A549 (cell line): ENCODE results near the gene CTNNAL1. TPM values are rescaled to one million over a fixed set of nuclear protein-coding genes. Genes with fewer than 3 reads are reported as not detected.

Experiments
- ATAC-seq, 2 experiments: fragments of 200-7000 bp in 1 of 2; fragments of >200 bp in 1 of 2; cut with Nextera tagmentation in 1 of 2; cut with Tn5 transposase in 1 of 2; 3 replicates each; pipeline versions ENCODE4 v1.8.0 to v1.9.1; 2018 to 2020; ENCODE audit warnings: mild to moderate bottlenecking in 1 of 2, moderate library complexity in 1 of 2
- CTCF ChIA-PET: fragments of 300-600 bp; sonication (Branson Sonifier 250); formaldehyde crosslinking; extraction: SDS; loops from one replicate; lab custom pipeline; 2021; ENCODE audit warnings: antibody characterized with exemption, inconsistent platforms; lab: Yijun Ruan, JAX
- POLR2A ChIA-PET: fragments of 350-600 bp; formaldehyde crosslinking; extraction: SDS; loops from one replicate; lab custom pipeline; 2021; ENCODE audit warnings: antibody characterized with exemption, inconsistent platforms; lab: Yijun Ruan, JAX
- DNase-seq, 2 experiments: peaks; one replicate each; pipeline versions ENCODE4 v3.0.0 to v3.0.0-alpha.2; 2011 to 2016; ENCODE audit warnings: low read depth in 1 of 2, low spot score in 1 of 2
- FAIRE-seq: peaks from 2 replicates; lab custom pipeline; 2011; peaks lifted over from hg19 to GRCh38; lab: Jason Lieb, UNC
- H3K27ac ChIP-seq, 2 experiments: fragments of >200 bp; sonication (Bioruptor Twin); formaldehyde crosslinking; 3 replicates each; pipeline ENCODE4 v1.5.1; 2016 to 2017
- H3K4me1 ChIP-seq: fragments of >200 bp; sonication (Bioruptor Twin); formaldehyde crosslinking; 3 replicates; pipeline ENCODE4 v1.6.1; 2016
- H3K4me2 ChIP-seq: fragments of >200 bp; sonication (Bioruptor Twin); formaldehyde crosslinking; 3 replicates; pipeline ENCODE4 v1.6.1; 2016
- H3K4me3 ChIP-seq: fragments of >200 bp; sonication (Bioruptor Twin); formaldehyde crosslinking; 3 replicates; pipeline ENCODE4 v1.5.1; 2016
- H3K9me3 ChIP-seq: fragments of >200 bp; sonication (Bioruptor Twin); formaldehyde crosslinking; 3 replicates; pipeline ENCODE4 v1.6.1; 2016
- ATOH8 ChIP-seq: fragments of 250-450 bp; sonication (Bioruptor Pico); IDR thresholded peaks from 2 replicates; pipeline ENCODE4 v1.5.0; 2020; ENCODE audit warnings: low read depth, mild to moderate bottlenecking, moderate library complexity
- BHLHE40 ChIP-seq: IDR thresholded peaks from 2 replicates; pipeline ENCODE4 v1.6.1; 2012; ENCODE audit warnings: low read depth, low read length, inconsistent platforms
- CHD2 ChIP-seq: fragments of 150-350 bp; IDR thresholded peaks from 2 replicates; pipeline ENCODE4 v1.6.1; 2014; ENCODE audit warnings: low read length; ENCODE audit not compliant: partially characterized antibody
- E2F6 ChIP-seq: IDR thresholded peaks from 2 replicates; pipeline ENCODE4 v1.6.1; 2012; ENCODE audit warnings: low read depth, borderline replicate concordance
- EHF ChIP-seq: fragments of 250-450 bp; sonication (Bioruptor Pico); IDR thresholded peaks from 2 replicates; pipeline ENCODE4 v1.5.0; 2020; ENCODE audit warnings: mild to moderate bottlenecking
- ESRRA ChIP-seq: fragments of 150-350 bp; IDR thresholded peaks from 2 replicates; pipeline ENCODE4 v1.6.1; 2014; ENCODE audit warnings: mild to moderate bottlenecking, low read length, borderline replicate concordance
- FOSB ChIP-seq: fragments of 250-450 bp; sonication (Bioruptor Pico); IDR thresholded peaks from 2 replicates; pipeline ENCODE4 v1.5.0; 2020; ENCODE audit warnings: mild to moderate bottlenecking, moderate library complexity
- FOXS1 ChIP-seq: fragments of 250-450 bp; sonication (Bioruptor Pico); IDR thresholded peaks from 2 replicates; pipeline ENCODE4 v1.5.0; 2020; ENCODE audit warnings: mild to moderate bottlenecking, moderate library complexity
- GATA3 ChIP-seq: IDR thresholded peaks from 2 replicates; pipeline ENCODE4 v1.6.1; 2012; ENCODE audit warnings: borderline replicate concordance
- HDAC2 ChIP-seq: fragments of 200-600 bp; sonication (generic); IDR thresholded peaks from 2 replicates; pipeline ENCODE4 v1.6.1; 2016
- HEYL ChIP-seq: fragments of 250-450 bp; sonication (Bioruptor Pico); IDR thresholded peaks from 2 replicates; pipeline ENCODE4 v1.8.0; 2021; ENCODE audit warnings: mild to moderate bottlenecking, moderate library complexity
- JUN ChIP-seq, 2 experiments: fragments of >200 bp; sonication (Bioruptor Twin); formaldehyde crosslinking; IDR thresholded peaks; 2 replicates in 1 of 2; 3 replicates in 1 of 2; pipeline ENCODE4 v1.6.1; 2016 to 2017
- KDM1A ChIP-seq: fragments of 200-600 bp; sonication (generic); IDR thresholded peaks from 2 replicates; pipeline ENCODE4 v1.6.1; 2016; ENCODE audit warnings: low read depth, mild to moderate bottlenecking
- MAFK ChIP-seq: fragments of 450-650 bp; IDR thresholded peaks from 2 replicates; pipeline ENCODE4 v1.6.1; 2014; ENCODE audit not compliant: partially characterized antibody
- MYC ChIP-seq: IDR thresholded peaks from 2 replicates; pipeline ENCODE4 v1.6.1; 2012; ENCODE audit warnings: mild to moderate bottlenecking, inconsistent platforms, low read length, improper control_type of control experiment, borderline replicate concordance
- POLR2A ChIP-seq: IDR thresholded peaks from 2 replicates; pipeline ENCODE4 v1.6.1; 2012; ENCODE audit warnings: mild to moderate bottlenecking, low read length
- RAD21 ChIP-seq, 2 experiments: fragments of >200 bp in 1 of 2; sonication (Bioruptor Twin) in 1 of 2; formaldehyde crosslinking in 1 of 2; IDR thresholded peaks in 1 of 2; conservative IDR thresholded peaks in 1 of 2; 2 replicates in 1 of 2; 3 replicates in 1 of 2; pipeline ENCODE4 v1.6.1; 2012 to 2018; ENCODE audit warnings: inconsistent platforms in 1 of 2
- RARB ChIP-seq: fragments of 250-450 bp; sonication (Bioruptor Pico); IDR thresholded peaks from 2 replicates; pipeline ENCODE4 v1.8.0; 2021; ENCODE audit warnings: mild to moderate bottlenecking, moderate library complexity
- RCOR1 ChIP-seq: fragments of 150-350 bp; IDR thresholded peaks from 2 replicates; pipeline ENCODE4 v1.6.1; 2014; ENCODE audit warnings: antibody characterized with exemption, low read length, low read depth
- SREBF2 ChIP-seq: fragments of 450-650 bp; IDR thresholded peaks from 2 replicates; pipeline ENCODE4 v1.6.1; 2014; ENCODE audit warnings: mild to moderate bottlenecking, moderate library complexity
- TFCP2L1 ChIP-seq: fragments of 250-450 bp; sonication (Bioruptor Pico); IDR thresholded peaks from 2 replicates; pipeline ENCODE4 v1.5.0; 2021; ENCODE audit warnings: mild to moderate bottlenecking
- ZC3H11A ChIP-seq: fragments of 450-650 bp; IDR thresholded peaks from 2 replicates; pipeline ENCODE4 v1.6.1; 2014; ENCODE audit warnings: antibody characterized with exemption, mild to moderate bottlenecking
- ZFP36 ChIP-seq: fragments of 450-650 bp; IDR thresholded peaks from 2 replicates; pipeline ENCODE4 v1.6.1; 2014; ENCODE audit warnings: borderline replicate concordance; ENCODE audit not compliant: partially characterized antibody
- WGBS: methylation state at CpG from one replicate; pipeline ENCODE4 v1.1.6; 2017; ENCODE audit errors: missing lambda C conversion rate; 5-methylcytosine and 5-hydroxymethylcytosine counted together
- polyA plus RNA-seq, 4 experiments: library from polyadenylated mRNA; depleted of rRNA in 3 of 4; stranded (reverse); fragments of >200 nt; fragmentation: RNase III in 1 of 4; extraction: RNeasy Plus Mini Kit Qiagen cat#74134 plus additional on column Dnase treatment in 1 of 4; gene quantifications; 2 replicates in 3 of 4; 3 replicates in 1 of 4; pipeline ENCODE4 v1.2.3, GENCODE V29; 2011 to 2017
- TF ChIP-seq, protein P1 (sequence below): fragments of 150-350 bp; IDR thresholded peaks from 2 replicates; pipeline ENCODE4 v1.6.1; 2014; ENCODE audit warnings: low read depth, mild to moderate bottlenecking, low read length
- TF ChIP-seq, protein P2 (sequence below): fragments of 200-600 bp; sonication (generic); IDR thresholded peaks from 2 replicates; pipeline ENCODE4 v1.6.1; 2016; ENCODE audit warnings: antibody characterized with exemption, mild to moderate bottlenecking, moderate library complexity

The CTNNAL1 gene
- polyA plus RNA-seq, 2 of the 4 experiments (the other 2 are of a cell fraction), result 43.8 to 63.6 TPM

- WGBS, result 79% methylated on average over 7 of the region's 7 CpGs
- POLR2A ChIA-PET, result no interaction called here
Measured at GRCh38 chr9:109014608-109015280, 1.4 kb upstream of the CTNNAL1 start.

GRCh38 chr9:109013679-109014607, 644 bp upstream of the CTNNAL1 start:
- ChIA-PET POLR2A (no interaction called here), CTCF (interaction anchor here (0.7 to 1.2 kb wide), 3 partner anchors 84 to 170 kb away, joined by 3 read pairs; no protein-coding TSS in a partner anchor)
- Histone ChIP-seq H3K4me3 (peak overlapping the region; percentile 79), H3K4me2 (peak overlapping the region; percentile 88), H3K27ac (peak overlapping the region; percentile 8 to 90; a peak in 3 of 6 replicates), H3K4me1 (peaks cover 29% of the 10 kb centered on the region), H3K9me3 (no peaks in the 10 kb centered on the region)
- TF ChIP-seq GATA3 (no peak), ZC3H11A (no peak), JUN (IDR thresholded peaks at IDR 0.05) (no peak; a peak in 2 of 5 replicates), SREBF2 (no peak), FOXS1 (no peak)
- TF ChIP-seq, protein P1, sequence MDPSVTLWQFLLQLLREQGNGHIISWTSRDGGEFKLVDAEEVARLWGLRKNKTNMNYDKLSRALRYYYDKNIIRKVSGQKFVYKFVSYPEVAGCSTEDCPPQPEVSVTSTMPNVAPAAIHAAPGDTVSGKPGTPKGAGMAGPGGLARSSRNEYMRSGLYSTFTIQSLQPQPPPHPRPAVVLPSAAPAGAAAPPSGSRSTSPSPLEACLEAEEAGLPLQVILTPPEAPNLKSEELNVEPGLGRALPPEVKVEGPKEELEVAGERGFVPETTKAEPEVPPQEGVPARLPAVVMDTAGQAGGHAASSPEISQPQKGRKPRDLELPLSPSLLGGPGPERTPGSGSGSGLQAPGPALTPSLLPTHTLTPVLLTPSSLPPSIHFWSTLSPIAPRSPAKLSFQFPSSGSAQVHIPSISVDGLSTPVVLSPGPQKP, result no peak
- WGBS, result 41% methylated on average over 16 of the region's 19 CpGs
- FAIRE-seq, result no peak
- peak in 1 of 2 experiments; percentile 0; a peak in 1 of 6 replicates for ATAC-seq
- no peak for DNase-seq

More at GRCh38 chr9:109014608-109015280, 1.4 kb upstream of the CTNNAL1 start:
- H3K9me3 ChIP-seq, result no peaks in the 10 kb centered on the region
- H3K4me2 ChIP-seq, result no peak overlapping the region
- DNase-seq, result peak in 1 of 2 experiments; percentile 17
- peaks cover 29% of the 10 kb centered on the region for H3K4me1 ChIP-seq
- FAIRE-seq, result no peak
- ATAC-seq, result no peak
- CTCF ChIA-PET, result interaction anchor here (0.7 to 1.2 kb wide), 3 partner anchors 83 to 169 kb away, joined by 3 read pairs; no protein-coding TSS in a partner anchor
- H3K4me3 ChIP-seq, result no peak overlapping the region
- no peak overlapping the region for H3K27ac ChIP-seq
- TF ChIP-seq ESRRA (no peak), HDAC2 (no peak), MAFK (no peak), ZFP36 (no peak), BHLHE40 (no peak), CHD2 (no peak), KDM1A (no peak), RARB (CRISPR knock-in tag) (no peak), HEYL (CRISPR knock-in tag) (no peak), E2F6 (no peak), ATOH8 (CRISPR knock-in tag) (no peak), FOSB (CRISPR knock-in tag) (no peak), MYC (no peak), RCOR1 (no peak), EHF (CRISPR knock-in tag) (no peak), TFCP2L1 (CRISPR knock-in tag) (no peak), POLR2A (no peak), RAD21 (conservative IDR thresholded peaks at IDR 0.05 in 1 of 2, IDR thresholded peaks at IDR 0.05 in 1 of 2) (no peak)
- TF ChIP-seq, protein P2, sequence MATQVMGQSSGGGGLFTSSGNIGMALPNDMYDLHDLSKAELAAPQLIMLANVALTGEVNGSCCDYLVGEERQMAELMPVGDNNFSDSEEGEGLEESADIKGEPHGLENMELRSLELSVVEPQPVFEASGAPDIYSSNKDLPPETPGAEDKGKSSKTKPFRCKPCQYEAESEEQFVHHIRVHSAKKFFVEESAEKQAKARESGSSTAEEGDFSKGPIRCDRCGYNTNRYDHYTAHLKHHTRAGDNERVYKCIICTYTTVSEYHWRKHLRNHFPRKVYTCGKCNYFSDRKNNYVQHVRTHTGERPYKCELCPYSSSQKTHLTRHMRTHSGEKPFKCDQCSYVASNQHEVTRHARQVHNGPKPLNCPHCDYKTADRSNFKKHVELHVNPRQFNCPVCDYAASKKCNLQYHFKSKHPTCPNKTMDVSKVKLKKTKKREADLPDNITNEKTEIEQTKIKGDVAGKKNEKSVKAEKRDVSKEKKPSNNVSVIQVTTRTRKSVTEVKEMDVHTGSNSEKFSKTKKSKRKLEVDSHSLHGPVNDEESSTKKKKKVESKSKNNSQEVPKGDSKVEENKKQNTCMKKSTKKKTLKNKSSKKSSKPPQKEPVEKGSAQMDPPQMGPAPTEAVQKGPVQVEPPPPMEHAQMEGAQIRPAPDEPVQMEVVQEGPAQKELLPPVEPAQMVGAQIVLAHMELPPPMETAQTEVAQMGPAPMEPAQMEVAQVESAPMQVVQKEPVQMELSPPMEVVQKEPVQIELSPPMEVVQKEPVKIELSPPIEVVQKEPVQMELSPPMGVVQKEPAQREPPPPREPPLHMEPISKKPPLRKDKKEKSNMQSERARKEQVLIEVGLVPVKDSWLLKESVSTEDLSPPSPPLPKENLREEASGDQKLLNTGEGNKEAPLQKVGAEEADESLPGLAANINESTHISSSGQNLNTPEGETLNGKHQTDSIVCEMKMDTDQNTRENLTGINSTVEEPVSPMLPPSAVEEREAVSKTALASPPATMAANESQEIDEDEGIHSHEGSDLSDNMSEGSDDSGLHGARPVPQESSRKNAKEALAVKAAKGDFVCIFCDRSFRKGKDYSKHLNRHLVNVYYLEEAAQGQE, result no peak
